HCT116 (cell line): ENCODE measurements around the gene SCGB2A2.

ENCODE experiments used
- ATF3 ChIP-seq: IDR thresholded peaks from 2 replicates; pipeline ENCODE4 v1.6.1; 2012
- CTCF ChIP-seq, 3 experiments: fragments of 200-600 bp in 1 of 3; sonication (generic) in 1 of 3; IDR thresholded peaks in 2 of 3; conservative IDR thresholded peaks in 1 of 3; 2 replicates each; pipeline ENCODE4 v1.5.1; 2012 to 2017; ENCODE audit warnings: low read depth in 2 of 3, low read length in 2 of 3, antibody characterized with exemption in 1 of 3, borderline replicate concordance in 1 of 3, control low read depth in 1 of 3, mild to moderate bottlenecking in 1 of 3, mixed read lengths in 1 of 3, mixed run types in 1 of 3, moderate library complexity in 1 of 3; ENCODE audit not compliant: insufficient read depth in 1 of 3
- POLR2AphosphoS5 ChIP-seq: IDR thresholded peaks from 2 replicates; pipeline ENCODE4 v1.6.1; 2011; ENCODE audit warnings: mild to moderate bottlenecking, low read depth, low read length, moderate library complexity
- SP1 ChIP-seq: IDR thresholded peaks from 2 replicates; pipeline ENCODE4 v1.6.1; 2012; ENCODE audit warnings: low read depth

- no peak for TF ChIP-seq SP1
- no peak for TF ChIP-seq CTCF (IDR thresholded peaks at IDR 0.05 in 2 of 3, conservative IDR thresholded peaks at IDR 0.05 in 1 of 3; ENCODE audit: borderline replicate concordance in 1 of 3, insufficient read depth in 1 of 3, low read depth in 2 of 3, low read length in 2 of 3)
- TF ChIP-seq POLR2AphosphoS5, result no peak
- no peak for TF ChIP-seq ATF3
These were observed 3.4 kb upstream of the SCGB2A2 start for GRCh38 chr11:62266558-62266957.
